Measurements from ENCODE around the gene INMT.

Gene INMT

GRCh38 chr7:30731581-30731980 lies 20.4 kb upstream of the INMT start:
- no peak for DNase-seq (ENCODE audit: low read depth)
- TF ChIP-seq, protein P1, sequence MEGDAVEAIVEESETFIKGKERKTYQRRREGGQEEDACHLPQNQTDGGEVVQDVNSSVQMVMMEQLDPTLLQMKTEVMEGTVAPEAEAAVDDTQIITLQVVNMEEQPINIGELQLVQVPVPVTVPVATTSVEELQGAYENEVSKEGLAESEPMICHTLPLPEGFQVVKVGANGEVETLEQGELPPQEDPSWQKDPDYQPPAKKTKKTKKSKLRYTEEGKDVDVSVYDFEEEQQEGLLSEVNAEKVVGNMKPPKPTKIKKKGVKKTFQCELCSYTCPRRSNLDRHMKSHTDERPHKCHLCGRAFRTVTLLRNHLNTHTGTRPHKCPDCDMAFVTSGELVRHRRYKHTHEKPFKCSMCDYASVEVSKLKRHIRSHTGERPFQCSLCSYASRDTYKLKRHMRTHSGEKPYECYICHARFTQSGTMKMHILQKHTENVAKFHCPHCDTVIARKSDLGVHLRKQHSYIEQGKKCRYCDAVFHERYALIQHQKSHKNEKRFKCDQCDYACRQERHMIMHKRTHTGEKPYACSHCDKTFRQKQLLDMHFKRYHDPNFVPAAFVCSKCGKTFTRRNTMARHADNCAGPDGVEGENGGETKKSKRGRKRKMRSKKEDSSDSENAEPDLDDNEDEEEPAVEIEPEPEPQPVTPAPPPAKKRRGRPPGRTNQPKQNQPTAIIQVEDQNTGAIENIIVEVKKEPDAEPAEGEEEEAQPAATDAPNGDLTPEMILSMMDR (IDR thresholded peaks at IDR 0.05; ENCODE audit: insufficient read depth, low read depth, low read length, missing control alignments), result no peak
- H3K4me3 ChIP-seq (ENCODE audit: low read depth, low read length), result no peak overlapping the region

DNA sequence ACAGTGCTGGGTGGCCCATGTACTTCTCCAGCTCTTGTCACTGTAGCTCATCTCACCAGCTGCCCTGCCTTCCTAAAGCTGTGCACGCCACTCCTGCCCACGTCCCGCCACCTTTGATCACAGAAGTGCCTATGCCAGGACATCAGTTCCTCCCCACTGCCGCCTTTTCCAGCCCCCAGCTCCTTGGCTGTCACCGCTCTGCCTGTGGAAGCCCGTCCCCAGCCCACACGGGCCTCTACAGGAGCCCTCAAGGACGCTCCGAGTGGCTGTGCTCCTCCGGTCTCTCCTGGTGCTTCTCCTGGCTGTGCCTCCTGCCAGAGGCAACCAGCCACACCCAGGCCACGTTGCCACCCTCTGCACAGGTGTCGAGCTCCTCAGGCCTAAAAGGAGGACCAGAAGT lies 19.3 kb upstream of the INMT start:
- no peak for DNase-seq (ENCODE audit: low read depth)
- H3K4me3 ChIP-seq (ENCODE audit: low read depth, low read length), result no peak overlapping the region
- TF ChIP-seq, protein P1 (IDR thresholded peaks at IDR 0.05; ENCODE audit: insufficient read depth, low read depth, low read length, missing control alignments), result no peak

DNA sequence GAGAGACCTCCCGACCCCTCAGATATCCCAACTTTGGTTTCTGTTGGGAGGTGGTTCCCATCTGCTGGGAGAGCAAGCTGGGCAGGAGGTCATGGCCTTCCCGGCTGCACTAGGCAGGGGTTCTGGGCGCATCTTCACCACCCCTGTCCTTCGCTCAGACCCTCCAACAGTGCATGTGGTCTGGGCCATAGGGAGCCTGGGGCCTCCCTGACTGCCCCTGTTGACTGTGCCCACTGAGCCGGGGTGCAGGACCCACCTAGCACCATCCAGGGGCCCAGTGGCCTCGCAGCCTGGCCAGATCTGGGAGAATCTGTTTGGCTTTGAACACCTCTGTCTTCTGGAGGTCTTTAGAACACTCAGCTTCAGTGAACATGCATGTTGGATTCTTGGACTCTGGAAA lies 18.7 kb upstream of the INMT start:
- DNase-seq (ENCODE audit: low read depth), result no peak
- TF ChIP-seq, protein P1 (IDR thresholded peaks at IDR 0.05; ENCODE audit: insufficient read depth, low read depth, low read length, missing control alignments), result no peak
- no peak overlapping the region for H3K4me3 ChIP-seq (ENCODE audit: low read depth, low read length)

DNA sequence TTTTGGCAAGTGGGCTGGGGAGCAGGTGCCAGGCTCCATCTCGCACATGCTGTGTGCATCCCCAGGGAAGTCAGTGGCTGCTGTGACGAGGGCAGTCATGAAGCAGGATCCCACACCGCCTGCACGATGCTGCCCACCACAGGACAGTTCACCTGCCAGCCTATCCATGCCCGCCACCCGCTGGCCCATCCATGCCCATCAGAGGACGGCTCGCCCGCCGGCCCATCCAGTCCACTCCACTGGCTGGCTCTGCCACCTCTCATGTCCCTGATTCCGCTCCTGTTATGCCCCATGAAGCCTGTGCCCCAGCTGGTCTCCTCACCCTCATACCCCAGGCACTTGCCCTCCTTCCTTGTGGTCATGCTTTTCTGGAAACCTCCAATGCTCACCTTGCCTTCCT lies 18.2 kb upstream of the INMT start:
- H3K4me3 ChIP-seq (ENCODE audit: low read depth, low read length), result no peak overlapping the region
- TF ChIP-seq, protein P1 (IDR thresholded peaks at IDR 0.05; ENCODE audit: insufficient read depth, low read depth, low read length, missing control alignments), result no peak
- DNase-seq (ENCODE audit: low read depth), result no peak

GRCh38 chr7:30734497-30734896 lies 17.4 kb upstream of the INMT start:
- no peak overlapping the region for H3K4me3 ChIP-seq (ENCODE audit: low read depth, low read length)
- no peak for DNase-seq (ENCODE audit: low read depth)
- TF ChIP-seq, protein P1 (IDR thresholded peaks at IDR 0.05; ENCODE audit: insufficient read depth, low read depth, low read length, missing control alignments), result no peak

DNA sequence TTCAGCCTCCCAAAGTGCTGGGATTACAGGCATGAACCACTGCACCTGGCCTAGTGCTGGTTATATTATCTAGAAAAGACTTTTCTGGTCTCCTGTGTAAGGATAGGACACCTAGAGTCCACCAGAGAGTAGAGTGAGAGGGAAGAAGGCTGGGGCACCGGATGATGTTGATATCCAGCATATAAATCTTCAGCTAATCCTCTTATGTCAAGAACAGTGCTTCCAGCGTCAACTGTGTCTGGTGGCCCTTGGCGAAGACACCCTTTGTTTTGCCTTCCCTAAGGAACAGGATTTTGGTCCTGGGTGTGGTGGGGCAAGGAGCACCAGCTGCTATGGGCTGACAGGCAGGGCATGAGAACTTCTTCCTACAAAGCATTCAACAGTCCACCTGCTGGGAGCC lies 16.3 kb upstream of the INMT start:
- H3K4me3 ChIP-seq (ENCODE audit: low read depth, low read length), result no peak overlapping the region
- DNase-seq (ENCODE audit: low read depth), result no peak
- TF ChIP-seq, protein P1 (IDR thresholded peaks at IDR 0.05; ENCODE audit: insufficient read depth, low read depth, low read length, missing control alignments), result no peak

DNA sequence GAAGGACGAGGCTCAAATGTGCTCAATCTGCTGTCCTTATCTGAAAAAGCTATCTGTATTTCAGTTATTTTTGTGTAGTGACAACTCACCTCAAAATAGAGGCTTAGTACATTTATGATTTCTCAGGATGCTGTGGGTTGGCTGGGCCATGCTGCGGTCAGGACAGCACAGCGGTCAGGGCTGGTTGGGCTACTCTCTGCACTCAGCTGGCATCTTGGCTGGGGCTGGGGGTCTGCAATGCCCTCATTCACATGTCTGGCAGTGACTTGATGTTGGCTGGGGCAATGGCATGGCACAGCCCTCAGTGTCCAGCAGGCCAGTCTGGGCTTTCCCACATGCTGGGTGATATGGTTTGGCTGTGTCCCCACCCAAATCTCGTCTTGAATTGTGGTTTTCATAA lies 15.6 kb upstream of the INMT start:
- no peak for DNase-seq (ENCODE audit: low read depth)
- TF ChIP-seq, protein P1 (IDR thresholded peaks at IDR 0.05; ENCODE audit: insufficient read depth, low read depth, low read length, missing control alignments), result no peak
- no peak overlapping the region for H3K4me3 ChIP-seq (ENCODE audit: low read depth, low read length)

All from GM12865 (cell line).